H4 (cell line): ENCODE data around the gene ZNF280A. TPM values are rescaled to one million over a fixed set of nuclear protein-coding genes. Genes with fewer than 3 reads are reported as not detected.
A peak's percentile ranks its signal among the peaks of the same experiment; 100 is the strongest.
"Not testable (repeated sequence)": the region's sequence is repeated elsewhere in the genome, so short reads cannot be mapped to it uniquely, and the experiment has no call there.

ENCODE experiments used
- DNase-seq: peaks from one replicate; pipeline ENCODE4 v3.0.0-alpha.2; 2015; ENCODE audit warnings: low spot score
- total RNA-seq: library from RNA; depleted of rRNA; stranded (reverse); fragments of >200 nt; shearing (Covaris generic); gene quantifications from 2 replicates; pipeline ENCODE4 v1.2.3, GENCODE V29; 2014; rRNA removed

The ZNF280A gene
- total RNA-seq, 1 experiment from 2014 or later, result 0.06 TPM

GRCh38 chr22:22468794-22469469 lies 51.1 kb downstream of the ZNF280A start:
- DNase-seq, result not testable (repeated sequence)

- no peak for DNase-seq
Observed at GRCh38 chr22:22467112-22467511, 53.0 kb downstream of the ZNF280A start.

- no peak for DNase-seq
Observed at GRCh38 chr22:22465782-22466181, 54.3 kb downstream of the ZNF280A start.

GRCh38 chr22:22465094-22465602 lies 54.9 kb downstream of the ZNF280A start:
- no peak for DNase-seq

GRCh38 chr22:22464541-22465054 lies 55.5 kb downstream of the ZNF280A start:
- DNase-seq, result no peak

GRCh38 chr22:22463855-22464540 lies 56.1 kb downstream of the ZNF280A start:
- peak; percentile 27 for DNase-seq

Other genes with a start within 250 kb of the ZNF280A start
- 0.68 and 2.4 TPM in 2 replicates for gene ZNF280B, start 11.5 kb downstream of the ZNF280A start, total RNA-seq
- gene PRAME, start 39.0 kb upstream of the ZNF280A start, total RNA-seq, result 1.9 and 3.6 TPM in 2 replicates
- not detected in 2 replicates for gene GGTLC2, start 124.3 kb upstream of the ZNF280A start, total RNA-seq